ENCODE measurements around the gene KDM4D. TPM values are rescaled to one million over a fixed set of nuclear protein-coding genes. Genes with fewer than 3 reads are reported as not detected.

The KDM4D gene
- polyA plus RNA-seq, 3 donors: 0.03 to 0.16 TPM; not detected in 1

GRCh38 chr11:94961255-94961654 lies 12.3 kb upstream of the KDM4D start:
- no CpG with 5 or more reads among the region's 1 CpG for WGBS (ENCODE audit: insufficient coverage)
- no peak for DNase-seq
- Histone ChIP-seq H4K20me1 (ENCODE audit: insufficient read depth, low read length) (peaks cover 10% of the 10 kb centered on the region), H2AFZ (ENCODE audit: insufficient read depth, low read depth, low read length, poor library complexity, severe bottlenecking) (no peak overlapping the region), H3K9me3 (replicated peaks in 1 of 2; ENCODE audit: control insufficient read depth in 1 of 2, insufficient read depth in 1 of 2, low read length in 2 of 2) (no peaks in the 10 kb centered on the region), H3K4me1 (ENCODE audit: control insufficient read depth in 1 of 2, insufficient read depth in 2 of 2, low read length in 2 of 2) (no peaks in the 10 kb centered on the region), H3K4me2 (replicated peaks; ENCODE audit: extremely low read depth, low read length, poor library complexity, severe bottlenecking) (no peak overlapping the region), H3K9ac (ENCODE audit: insufficient read depth, low read length, poor library complexity, severe bottlenecking) (no peak overlapping the region), H3K36me3 (replicated peaks in 1 of 2; ENCODE audit: control insufficient read depth in 1 of 2, insufficient read depth in 2 of 2, low read length in 2 of 2) (peaks cover 57 to 83% of the 10 kb centered on the region in 2 donors), H3K4me3 (replicated peaks in 1 of 3; ENCODE audit: low read depth in 2 of 3, low read length in 3 of 3) (no peak overlapping the region), H3K27ac (ENCODE audit: low read depth in 1 of 2, low read length in 2 of 2) (no peak overlapping the region), H3K27me3 (ENCODE audit: control insufficient read depth in 2 of 2, insufficient read depth in 2 of 2, low read length in 2 of 2) (no peaks in the 10 kb centered on the region), H3K79me2 (ENCODE audit: insufficient read depth, low read length) (no peaks in the 10 kb centered on the region)
- no peak for TF ChIP-seq CTCF (IDR thresholded peaks at IDR 0.05)
- peak overlapping the region in 1 of 7 donors; percentile 64 for H3K27ac Mint-ChIP-seq
- no peaks in the 10 kb centered on the region for H3K4me1 Mint-ChIP-seq
- H3K27me3 Mint-ChIP-seq (ENCODE audit: low read depth in 3 of 3): no peaks in the 10 kb centered on the region
- peaks cover 57 to 78% of the 10 kb centered on the region in 2 donors for H3K36me3 Mint-ChIP-seq
- no peak overlapping the region for H3K4me3 Mint-ChIP-seq
- intact Hi-C loops (cut with micrococcal nuclease): no loop called here
- no peaks in the 10 kb centered on the region for H3K9me3 Mint-ChIP-seq

GRCh38 chr11:94964934-94965333 lies 8.6 kb upstream of the KDM4D start:
- H3K9ac ChIP-seq (ENCODE audit: insufficient read depth, low read length, poor library complexity, severe bottlenecking): no peak overlapping the region
- H2AFZ ChIP-seq (ENCODE audit: insufficient read depth, low read depth, low read length, poor library complexity, severe bottlenecking): no peak overlapping the region
- H3K4me3 Mint-ChIP-seq: no peak overlapping the region
- H3K27me3 Mint-ChIP-seq (ENCODE audit: low read depth in 3 of 3): no peaks in the 10 kb centered on the region
- no peaks in the 10 kb centered on the region for H3K9me3 ChIP-seq (replicated peaks in 1 of 2; ENCODE audit: control insufficient read depth in 1 of 2, insufficient read depth in 1 of 2, low read length in 2 of 2)
- intact Hi-C loops (cut with micrococcal nuclease): loop anchor here in 1 of 2 donors (5.0 kb wide), 1 partner anchor 343 kb away; no protein-coding TSS in a partner anchor
- no peak for DNase-seq
- no peak for TF ChIP-seq CTCF (IDR thresholded peaks at IDR 0.05)
- no peaks in the 10 kb centered on the region for H3K4me1 ChIP-seq (ENCODE audit: control insufficient read depth in 1 of 2, insufficient read depth in 2 of 2, low read length in 2 of 2)
- no peaks in the 10 kb centered on the region for H3K4me1 Mint-ChIP-seq
- H3K36me3 ChIP-seq (replicated peaks in 1 of 2; ENCODE audit: control insufficient read depth in 1 of 2, insufficient read depth in 2 of 2, low read length in 2 of 2): peaks cover 86 to 99% of the 10 kb centered on the region in 2 donors
- H4K20me1 ChIP-seq (ENCODE audit: insufficient read depth, low read length): peaks cover 10% of the 10 kb centered on the region
- H3K36me3 Mint-ChIP-seq: peaks cover 80 to 92% of the 10 kb centered on the region in 2 donors
- H3K4me2 ChIP-seq (replicated peaks; ENCODE audit: extremely low read depth, low read length, poor library complexity, severe bottlenecking): no peak overlapping the region
- no peaks in the 10 kb centered on the region for H3K27me3 ChIP-seq (ENCODE audit: control insufficient read depth in 2 of 2, insufficient read depth in 2 of 2, low read length in 2 of 2)
- no peaks in the 10 kb centered on the region for H3K79me2 ChIP-seq (ENCODE audit: insufficient read depth, low read length)
- no peaks in the 10 kb centered on the region for H3K9me3 Mint-ChIP-seq
- no CpG with 5 or more reads among the region's 4 CpGs for WGBS (ENCODE audit: insufficient coverage)
- no peak overlapping the region for H3K4me3 ChIP-seq (replicated peaks in 1 of 3; ENCODE audit: low read depth in 2 of 3, low read length in 3 of 3)
- no peak overlapping the region for H3K27ac ChIP-seq (ENCODE audit: low read depth in 1 of 2, low read length in 2 of 2)
- peak overlapping the region in 1 of 7 donors; percentile 17 for H3K27ac Mint-ChIP-seq

Measured in CD14-positive monocyte (primary cell).